GM23338 (cell line): ENCODE measurements around the gene NAB2. TPM values are rescaled to one million over a fixed set of nuclear protein-coding genes. Genes with fewer than 3 reads are reported as not detected.

Source experiments
- ATAC-seq: fragments of 200-7000 bp; cut with Tn5 transposase; 3 replicates; pipeline ENCODE4 v1.9.1; 2020
- DNase-seq: peaks from one replicate; pipeline ENCODE4 v3.0.0-alpha.2; 2015; ENCODE audit warnings: low spot score
- H2AFZ ChIP-seq: fragments of 200-600 bp; sonication (generic); 2 replicates; pipeline ENCODE4 v1.8.0; 2016; ENCODE audit warnings: antibody characterized with exemption, mild to moderate bottlenecking, moderate library complexity
- H3F3A ChIP-seq: fragments of 200-600 bp; sonication (generic); replicated peaks from 2 replicates; pipeline ENCODE4 v1.8.0; 2017; ENCODE audit warnings: antibody characterized with exemption, mixed run types, low read depth
- H3K27ac ChIP-seq: fragments of 200-600 bp; sonication (generic); 2 replicates; pipeline ENCODE4 v1.6.1; 2016; ENCODE audit warnings: low read depth
- H3K27me3 ChIP-seq: fragments of 200-600 bp; sonication (generic); 2 replicates; pipeline ENCODE4 v1.8.0; 2016; ENCODE audit warnings: mild to moderate bottlenecking, mixed run types, moderate library complexity; ENCODE audit not compliant: insufficient read depth
- H3K36me3 ChIP-seq: fragments of 200-600 bp; sonication (generic); 2 replicates; pipeline ENCODE4 v1.8.0; 2016; ENCODE audit warnings: mild to moderate bottlenecking; ENCODE audit not compliant: insufficient read depth
- H3K4me1 ChIP-seq: fragments of 200-600 bp; sonication (generic); 2 replicates; pipeline ENCODE4 v1.8.0; 2016; ENCODE audit warnings: mild to moderate bottlenecking, moderate library complexity; ENCODE audit not compliant: insufficient read depth
- H3K4me2 ChIP-seq: fragments of 200-600 bp; sonication (generic); 2 replicates; pipeline ENCODE4 v1.7.1; 2017; ENCODE audit warnings: mixed run types
- H3K4me3 ChIP-seq: fragments of 200-600 bp; sonication (generic); 2 replicates; pipeline ENCODE4 v1.6.1; 2016; ENCODE audit warnings: mixed run types
- H3K79me2 ChIP-seq: fragments of 200-600 bp; sonication (generic); replicated peaks from 2 replicates; pipeline ENCODE4 v1.8.0; 2017; ENCODE audit warnings: mild to moderate bottlenecking; ENCODE audit not compliant: insufficient read depth
- H3K9me2 ChIP-seq: fragments of 200-600 bp; sonication (generic); 2 replicates; pipeline ENCODE4 v1.8.0; 2017; ENCODE audit not compliant: insufficient read depth
- H4K20me1 ChIP-seq: fragments of 200-600 bp; sonication (generic); replicated peaks from 2 replicates; pipeline ENCODE4 v1.8.0; 2017; ENCODE audit warnings: mild to moderate bottlenecking; ENCODE audit not compliant: insufficient read depth
- H3K27ac Mint-ChIP-seq: 2 replicates; pipeline ENCODE4 v1.8.0; 2020; ENCODE audit warnings: inconsistent platforms, mild to moderate bottlenecking, moderate library complexity, mixed read lengths
- H3K27me3 Mint-ChIP-seq: 3 replicates; pipeline ENCODE4 v1.8.0; 2022; ENCODE audit warnings: low read depth, mild to moderate bottlenecking, moderate library complexity, mixed read lengths, inconsistent platforms; ENCODE audit not compliant: insufficient read depth, poor library complexity
- H3K36me3 Mint-ChIP-seq: 3 replicates; pipeline ENCODE4 v1.8.0; 2021; ENCODE audit warnings: low read depth, mild to moderate bottlenecking, inconsistent platforms, moderate library complexity, mixed read lengths
- H3K4me1 Mint-ChIP-seq: 3 replicates; pipeline ENCODE4 v1.8.0; 2020; ENCODE audit warnings: mild to moderate bottlenecking, inconsistent platforms, mixed read lengths
- H3K4me3 Mint-ChIP-seq: 3 replicates; pipeline ENCODE4 v1.8.0; 2021; ENCODE audit warnings: moderate library complexity, mild to moderate bottlenecking, inconsistent platforms, mixed read lengths
- H3K9me3 Mint-ChIP-seq: 3 replicates; pipeline ENCODE4 v1.8.0; 2020; ENCODE audit warnings: moderate library complexity, mild to moderate bottlenecking, inconsistent platforms, mixed read lengths
- CREB1 ChIP-seq: fragments of 250-450 bp; sonication (Bioruptor Pico); IDR thresholded peaks from 2 replicates; pipeline ENCODE4 v1.5.0; 2020; ENCODE audit warnings: low read depth, mild to moderate bottlenecking, moderate library complexity
- CTCF ChIP-seq, 2 experiments: fragments of 200-600 bp in 1 of 2; sonication (generic) in 1 of 2; conservative IDR thresholded peaks; 2 replicates each; pipeline versions ENCODE4 v1.5.1 to v1.6.1; 2016 to 2017; ENCODE audit warnings: antibody characterized with exemption in 2 of 2, low read depth in 2 of 2, mild to moderate bottlenecking in 2 of 2, moderate library complexity in 1 of 2
- EZH2 ChIP-seq: fragments of 200-600 bp; sonication (generic); IDR thresholded peaks from one replicate; pipeline ENCODE4 v1.8.0; 2017; ENCODE audit warnings: antibody characterized with exemption, mild to moderate bottlenecking, low read depth; ENCODE audit not compliant: unreplicated experiment
- EZH2phosphoT487 ChIP-seq: fragments of 200-600 bp; sonication (generic); IDR thresholded peaks from one replicate; pipeline ENCODE4 v1.8.1; 2018; ENCODE audit warnings: antibody characterized with exemption; ENCODE audit not compliant: unreplicated experiment
- JUNB ChIP-seq: IDR thresholded peaks from one replicate; pipeline ENCODE4 v1.6.1; 2016; ENCODE audit warnings: antibody characterized with exemption; ENCODE audit not compliant: unreplicated experiment
- NANOG ChIP-seq: IDR thresholded peaks from 2 replicates; pipeline ENCODE4 v1.6.1; 2016; ENCODE audit warnings: antibody characterized with exemption, borderline replicate concordance
- POLR2AphosphoS5 ChIP-seq: IDR thresholded peaks from 2 replicates; pipeline ENCODE4 v1.6.1; 2016; ENCODE audit warnings: antibody characterized with exemption, low read depth
- STAT1 ChIP-seq: IDR thresholded peaks from one replicate; pipeline ENCODE4 v1.6.1; 2016; ENCODE audit warnings: antibody characterized with exemption; ENCODE audit not compliant: unreplicated experiment
- ZNF114 ChIP-seq: fragments of 250-450 bp; sonication (Bioruptor Pico); IDR thresholded peaks from 2 replicates; pipeline ENCODE4 v1.5.0; 2020; ENCODE audit warnings: mild to moderate bottlenecking, moderate library complexity
- ZNF331 ChIP-seq: fragments of 250-450 bp; sonication (Bioruptor Pico); IDR thresholded peaks from 2 replicates; pipeline ENCODE4 v1.5.0; 2020; ENCODE audit warnings: low read depth, mild to moderate bottlenecking, moderate library complexity
- ZNF462 ChIP-seq: fragments of 250-450 bp; sonication (Bioruptor Pico); IDR thresholded peaks from 2 replicates; pipeline ENCODE4 v1.5.0; 2020; ENCODE audit warnings: mild to moderate bottlenecking, moderate library complexity
- polyA plus RNA-seq: library from polyadenylated mRNA; unstranded; fragments of >200 nt; fragmentation: Nextera tagmentation; extraction: Ambion mirVana; gene quantifications from 2 replicates; pipeline ENCODE4 v1.2.1, GENCODE V29; 2016
- total RNA-seq: library from RNA; depleted of rRNA; stranded (reverse); fragments of >200 nt; shearing (Covaris generic); gene quantifications from 2 replicates; pipeline ENCODE4 v1.2.3, GENCODE V29; 2014
- TF ChIP-seq, protein P1 (sequence below): IDR thresholded peaks from one replicate; pipeline ENCODE4 v1.6.1; 2018; ENCODE audit warnings: antibody characterized with exemption; ENCODE audit not compliant: unreplicated experiment
- TF ChIP-seq, protein P2 (sequence below): IDR thresholded peaks from 2 replicates; pipeline ENCODE4 v1.6.1; 2016; ENCODE audit warnings: antibody characterized with exemption

NAB2 gene
- total and polyA plus RNA-seq, 2 experiments from 2014 or later, result 6.5 to 19.8 TPM

DNA sequence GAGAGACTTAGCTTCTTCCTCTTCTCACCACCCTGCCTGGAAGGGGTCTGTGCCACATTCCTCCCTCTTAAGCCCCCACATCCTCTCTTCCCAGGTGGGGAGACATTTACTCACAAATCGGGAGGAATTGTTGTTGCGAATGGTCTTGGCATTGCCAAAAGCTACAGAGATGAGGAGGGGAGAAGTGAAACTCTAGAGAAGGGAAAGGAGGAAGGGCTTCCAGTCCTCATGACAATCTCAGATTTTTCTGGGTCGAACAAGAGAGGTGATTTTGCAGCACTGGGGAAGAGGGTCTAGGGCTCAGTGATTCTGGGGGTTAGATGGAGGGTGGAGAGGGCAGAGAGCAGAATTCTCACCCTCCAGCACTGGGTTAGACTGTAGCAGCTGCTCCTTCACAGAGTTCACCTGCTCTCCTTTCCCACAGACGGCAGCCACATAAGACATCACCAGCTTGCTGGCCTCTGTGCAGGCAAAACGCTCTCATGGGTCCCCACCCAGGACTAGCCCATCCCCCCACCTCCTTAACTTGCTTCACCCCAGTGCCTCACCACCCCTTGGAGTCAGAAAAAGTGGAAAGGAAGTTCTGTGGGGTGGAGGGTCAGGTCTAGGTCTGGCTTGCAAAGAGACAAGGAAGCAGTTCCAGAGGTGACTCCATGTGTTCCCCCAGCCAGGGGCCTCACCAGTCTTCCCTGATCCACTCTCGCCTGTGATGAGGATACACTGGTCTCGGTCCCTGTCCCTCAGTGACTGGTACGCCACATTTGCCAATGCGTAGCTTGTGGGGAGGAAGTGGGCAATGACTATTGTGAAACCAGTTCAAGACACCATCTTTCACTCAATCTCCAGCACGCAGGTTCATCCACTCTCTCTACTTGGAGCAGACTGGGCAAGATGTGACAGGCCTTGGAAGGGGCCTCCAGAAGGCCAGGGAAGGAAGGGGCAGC lies 41.7 kb upstream of the NAB2 start:
- no peak overlapping the region for H3K4me2 ChIP-seq
- DNase-seq (no peak), ATAC-seq (no peak)
- no peaks in the 10 kb centered on the region for H3K36me3 ChIP-seq
- no peaks in the 10 kb centered on the region for H3K27me3 ChIP-seq
- H3K4me1 ChIP-seq, result no peaks in the 10 kb centered on the region
- Mint-ChIP-seq H3K36me3 (no peaks in the 10 kb centered on the region), H3K4me3 (no peak overlapping the region), H3K4me1 (peaks cover 2% of the 10 kb centered on the region; the same call in 1 of the 3 replicates), H3K27ac (no peak overlapping the region), H3K9me3 (no peaks in the 10 kb centered on the region), H3K27me3 (peaks cover 5% of the 10 kb centered on the region)
- TF ChIP-seq, protein P1, sequence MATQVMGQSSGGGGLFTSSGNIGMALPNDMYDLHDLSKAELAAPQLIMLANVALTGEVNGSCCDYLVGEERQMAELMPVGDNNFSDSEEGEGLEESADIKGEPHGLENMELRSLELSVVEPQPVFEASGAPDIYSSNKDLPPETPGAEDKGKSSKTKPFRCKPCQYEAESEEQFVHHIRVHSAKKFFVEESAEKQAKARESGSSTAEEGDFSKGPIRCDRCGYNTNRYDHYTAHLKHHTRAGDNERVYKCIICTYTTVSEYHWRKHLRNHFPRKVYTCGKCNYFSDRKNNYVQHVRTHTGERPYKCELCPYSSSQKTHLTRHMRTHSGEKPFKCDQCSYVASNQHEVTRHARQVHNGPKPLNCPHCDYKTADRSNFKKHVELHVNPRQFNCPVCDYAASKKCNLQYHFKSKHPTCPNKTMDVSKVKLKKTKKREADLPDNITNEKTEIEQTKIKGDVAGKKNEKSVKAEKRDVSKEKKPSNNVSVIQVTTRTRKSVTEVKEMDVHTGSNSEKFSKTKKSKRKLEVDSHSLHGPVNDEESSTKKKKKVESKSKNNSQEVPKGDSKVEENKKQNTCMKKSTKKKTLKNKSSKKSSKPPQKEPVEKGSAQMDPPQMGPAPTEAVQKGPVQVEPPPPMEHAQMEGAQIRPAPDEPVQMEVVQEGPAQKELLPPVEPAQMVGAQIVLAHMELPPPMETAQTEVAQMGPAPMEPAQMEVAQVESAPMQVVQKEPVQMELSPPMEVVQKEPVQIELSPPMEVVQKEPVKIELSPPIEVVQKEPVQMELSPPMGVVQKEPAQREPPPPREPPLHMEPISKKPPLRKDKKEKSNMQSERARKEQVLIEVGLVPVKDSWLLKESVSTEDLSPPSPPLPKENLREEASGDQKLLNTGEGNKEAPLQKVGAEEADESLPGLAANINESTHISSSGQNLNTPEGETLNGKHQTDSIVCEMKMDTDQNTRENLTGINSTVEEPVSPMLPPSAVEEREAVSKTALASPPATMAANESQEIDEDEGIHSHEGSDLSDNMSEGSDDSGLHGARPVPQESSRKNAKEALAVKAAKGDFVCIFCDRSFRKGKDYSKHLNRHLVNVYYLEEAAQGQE, result no peak
- no peak for TF ChIP-seq CTCF (conservative IDR thresholded peaks at IDR 0.05; ENCODE audit: low read depth in 2 of 2)
- TF ChIP-seq ZNF331 (CRISPR knock-in tag), result no peak
- no peak for TF ChIP-seq EZH2phosphoT487
- TF ChIP-seq POLR2AphosphoS5, result no peak
- no peak for TF ChIP-seq JUNB
- TF ChIP-seq EZH2, result no peak
- no peak for TF ChIP-seq STAT1
- no peak for TF ChIP-seq CREB1
- no peak for TF ChIP-seq ZNF462 (CRISPR knock-in tag)
- TF ChIP-seq NANOG, result no peak
- TF ChIP-seq, protein P2, sequence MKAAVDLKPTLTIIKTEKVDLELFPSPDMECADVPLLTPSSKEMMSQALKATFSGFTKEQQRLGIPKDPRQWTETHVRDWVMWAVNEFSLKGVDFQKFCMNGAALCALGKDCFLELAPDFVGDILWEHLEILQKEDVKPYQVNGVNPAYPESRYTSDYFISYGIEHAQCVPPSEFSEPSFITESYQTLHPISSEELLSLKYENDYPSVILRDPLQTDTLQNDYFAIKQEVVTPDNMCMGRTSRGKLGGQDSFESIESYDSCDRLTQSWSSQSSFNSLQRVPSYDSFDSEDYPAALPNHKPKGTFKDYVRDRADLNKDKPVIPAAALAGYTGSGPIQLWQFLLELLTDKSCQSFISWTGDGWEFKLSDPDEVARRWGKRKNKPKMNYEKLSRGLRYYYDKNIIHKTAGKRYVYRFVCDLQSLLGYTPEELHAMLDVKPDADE, result no peak
- no peak for TF ChIP-seq ZNF114 (CRISPR knock-in tag)
- no peaks in the 10 kb centered on the region for H3K79me2 ChIP-seq
- H3K9me2 ChIP-seq, result no peaks in the 10 kb centered on the region; the same call in 1 of the 2 replicates
- H3F3A ChIP-seq, result 0 out of 2 replicates have a peak, but pooled peaks cover 2% of the 10 kb centered on the region
- H3K4me3 ChIP-seq, result no peak overlapping the region
- H3K27ac ChIP-seq, result no peak overlapping the region
- H4K20me1 ChIP-seq, result no peaks in the 10 kb centered on the region
- H2AFZ ChIP-seq, result no peak overlapping the region
